Astrocyte (in vitro differentiated cells and primary cell): ENCODE data around the gene ARHGAP26. TPM values are rescaled to one million over a fixed set of nuclear protein-coding genes. Genes with fewer than 3 reads are reported as not detected.

Source experiments
- DNase-seq: peaks from one replicate; pipeline ENCODE4 v3.0.0-alpha.2; 2010; ENCODE audit warnings: low read depth
- FAIRE-seq: peaks from 2 replicates; lab custom pipeline; 2011; peaks lifted over from hg19 to GRCh38; lab: Jason Lieb, UNC
- H2AFZ ChIP-seq: 2 replicates; pipeline ENCODE4 v1.6.0; 2012; ENCODE audit warnings: low read depth, low read length, inconsistent platforms
- H3K27ac ChIP-seq: 2 replicates; pipeline ENCODE4 v1.5.1; 2011; ENCODE audit warnings: low read depth, low read length, inconsistent platforms
- H3K27me3 ChIP-seq: 2 replicates; pipeline ENCODE4 v1.6.0; 2011; ENCODE audit warnings: low read length, inconsistent platforms; ENCODE audit not compliant: insufficient read depth
- H3K36me3 ChIP-seq: 2 replicates; pipeline ENCODE4 v1.5.1; 2011; ENCODE audit warnings: low read length, inconsistent platforms; ENCODE audit not compliant: insufficient read depth
- H3K4me1 ChIP-seq: 2 replicates; pipeline ENCODE4 v1.5.1; 2011; ENCODE audit warnings: low read length, inconsistent platforms; ENCODE audit not compliant: insufficient read depth
- H3K4me2 ChIP-seq: 2 replicates; pipeline ENCODE4 v1.6.0; 2012; ENCODE audit warnings: low read length, inconsistent platforms
- H3K4me3 ChIP-seq: 2 replicates; pipeline ENCODE4 v1.5.1; 2011; ENCODE audit warnings: low read depth, mild to moderate bottlenecking, low read length, inconsistent platforms; ENCODE audit not compliant: insufficient read depth
- H3K79me2 ChIP-seq: 2 replicates; pipeline ENCODE4 v1.6.0; 2012; ENCODE audit warnings: mild to moderate bottlenecking, low read length, inconsistent platforms; ENCODE audit not compliant: insufficient read depth
- H3K9ac ChIP-seq: 2 replicates; pipeline ENCODE4 v1.6.0; 2012; ENCODE audit warnings: mild to moderate bottlenecking, low read length, inconsistent platforms
- H3K9me3 ChIP-seq: 2 replicates; pipeline ENCODE4 v1.5.1; 2012; ENCODE audit warnings: low read depth, mild to moderate bottlenecking, low read length, inconsistent platforms; ENCODE audit not compliant: insufficient read depth
- H4K20me1 ChIP-seq: 2 replicates; pipeline ENCODE4 v1.6.0; 2012; ENCODE audit warnings: low read length, inconsistent platforms; ENCODE audit not compliant: insufficient read depth
- H3K27ac Mint-ChIP-seq: one replicate; pipeline ENCODE4 v1.8.0; 2021; ENCODE audit warnings: mild to moderate bottlenecking, mixed read lengths; ENCODE audit not compliant: unreplicated experiment
- H3K27me3 Mint-ChIP-seq: one replicate; pipeline ENCODE4 v1.8.0; 2021; ENCODE audit warnings: low read depth, mixed read lengths; ENCODE audit not compliant: unreplicated experiment
- H3K36me3 Mint-ChIP-seq: one replicate; pipeline ENCODE4 v1.8.0; 2021; ENCODE audit warnings: low read depth, mixed read lengths; ENCODE audit not compliant: unreplicated experiment
- H3K4me1 Mint-ChIP-seq: one replicate; pipeline ENCODE4 v1.8.0; 2021; ENCODE audit warnings: low read depth, mixed read lengths; ENCODE audit not compliant: unreplicated experiment
- H3K4me3 Mint-ChIP-seq: one replicate; pipeline ENCODE4 v1.8.0; 2021; ENCODE audit warnings: mild to moderate bottlenecking, moderate library complexity, mixed read lengths; ENCODE audit not compliant: unreplicated experiment
- H3K9me3 Mint-ChIP-seq: one replicate; pipeline ENCODE4 v1.8.0; 2021; ENCODE audit warnings: mild to moderate bottlenecking, mixed read lengths; ENCODE audit not compliant: unreplicated experiment
- EZH2 ChIP-seq: IDR thresholded peaks from 2 replicates; pipeline ENCODE4 v1.6.1; 2012; ENCODE audit warnings: mild to moderate bottlenecking, low read length, inconsistent platforms; ENCODE audit not compliant: insufficient read depth
- total RNA-seq: library from RNA; stranded (reverse); gene quantifications from 2 replicates; pipeline ENCODE4 v1.2.1, GENCODE V29; 2021
- TF ChIP-seq, protein P1 (sequence below): IDR thresholded peaks from 2 replicates; pipeline ENCODE4 v1.5.1; 2011; ENCODE audit warnings: low read depth, mild to moderate bottlenecking, inconsistent platforms, low read length, moderate library complexity; ENCODE audit not compliant: insufficient read depth

The ARHGAP26 gene
- total RNA-seq, 1 donor from 2014 or later, result 5.6 TPM

DNA sequence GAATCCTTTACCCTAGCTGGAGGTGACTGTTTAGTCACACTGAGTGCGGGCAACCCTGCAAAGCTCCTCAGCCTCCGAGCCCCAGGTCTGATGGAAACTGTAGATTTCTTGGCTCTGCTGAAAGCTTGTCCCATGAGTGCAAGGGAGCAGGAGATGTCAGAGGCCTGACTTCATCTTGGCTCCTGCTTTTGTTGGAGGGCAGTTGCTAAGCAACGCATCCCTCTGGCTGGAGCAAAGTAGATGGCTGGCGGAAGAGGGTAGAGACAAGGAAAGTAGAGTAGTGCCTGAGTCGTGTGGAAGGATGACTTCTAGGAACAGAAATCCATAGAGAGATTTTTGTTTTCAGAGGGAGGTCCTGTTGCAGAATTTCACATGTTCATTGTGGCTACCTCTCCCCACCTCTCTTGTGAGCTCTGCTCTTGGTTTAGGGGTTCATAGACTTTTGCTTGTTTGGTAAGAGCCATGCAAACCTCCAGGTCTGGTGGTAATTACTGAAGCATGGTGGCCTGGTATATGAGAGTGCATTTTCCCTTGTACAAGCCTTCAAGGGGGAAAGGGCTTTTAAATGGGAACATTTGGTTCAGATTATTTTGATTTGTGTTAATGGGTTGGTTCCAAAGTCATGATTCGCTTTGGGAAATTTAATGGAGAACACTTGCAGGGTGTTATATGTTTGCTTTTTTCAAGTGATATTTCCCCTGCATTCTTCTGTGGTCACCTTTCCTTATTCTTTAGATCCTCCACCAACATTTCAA is 71.5 kb downstream of the ARHGAP26 start:
- Histone ChIP-seq H4K20me1 (no peaks in the 10 kb centered on the region), H3K36me3 (no peaks in the 10 kb centered on the region), H3K9me3 (no peaks in the 10 kb centered on the region), H3K9ac (no peak overlapping the region), H3K27me3 (peaks cover 2% of the 10 kb centered on the region), H3K4me3 (no peak overlapping the region), H3K79me2 (no peaks in the 10 kb centered on the region), H2AFZ (no peak overlapping the region), H3K27ac (no peak overlapping the region), H3K4me2 (no peak overlapping the region), H3K4me1 (no peaks in the 10 kb centered on the region)
- FAIRE-seq (no peak), DNase-seq (peak; percentile 53)
- Mint-ChIP-seq H3K27ac (peak overlapping the region; percentile 14), H3K9me3 (peaks cover 2% of the 10 kb centered on the region), H3K36me3 (no peaks in the 10 kb centered on the region), H3K27me3 (peaks cover 4% of the 10 kb centered on the region), H3K4me3 (peak overlapping the region; percentile 20), H3K4me1 (peaks cover 18% of the 10 kb centered on the region)
- no peak for TF ChIP-seq EZH2
- TF ChIP-seq, protein P1, sequence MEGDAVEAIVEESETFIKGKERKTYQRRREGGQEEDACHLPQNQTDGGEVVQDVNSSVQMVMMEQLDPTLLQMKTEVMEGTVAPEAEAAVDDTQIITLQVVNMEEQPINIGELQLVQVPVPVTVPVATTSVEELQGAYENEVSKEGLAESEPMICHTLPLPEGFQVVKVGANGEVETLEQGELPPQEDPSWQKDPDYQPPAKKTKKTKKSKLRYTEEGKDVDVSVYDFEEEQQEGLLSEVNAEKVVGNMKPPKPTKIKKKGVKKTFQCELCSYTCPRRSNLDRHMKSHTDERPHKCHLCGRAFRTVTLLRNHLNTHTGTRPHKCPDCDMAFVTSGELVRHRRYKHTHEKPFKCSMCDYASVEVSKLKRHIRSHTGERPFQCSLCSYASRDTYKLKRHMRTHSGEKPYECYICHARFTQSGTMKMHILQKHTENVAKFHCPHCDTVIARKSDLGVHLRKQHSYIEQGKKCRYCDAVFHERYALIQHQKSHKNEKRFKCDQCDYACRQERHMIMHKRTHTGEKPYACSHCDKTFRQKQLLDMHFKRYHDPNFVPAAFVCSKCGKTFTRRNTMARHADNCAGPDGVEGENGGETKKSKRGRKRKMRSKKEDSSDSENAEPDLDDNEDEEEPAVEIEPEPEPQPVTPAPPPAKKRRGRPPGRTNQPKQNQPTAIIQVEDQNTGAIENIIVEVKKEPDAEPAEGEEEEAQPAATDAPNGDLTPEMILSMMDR, result no peak

DNA sequence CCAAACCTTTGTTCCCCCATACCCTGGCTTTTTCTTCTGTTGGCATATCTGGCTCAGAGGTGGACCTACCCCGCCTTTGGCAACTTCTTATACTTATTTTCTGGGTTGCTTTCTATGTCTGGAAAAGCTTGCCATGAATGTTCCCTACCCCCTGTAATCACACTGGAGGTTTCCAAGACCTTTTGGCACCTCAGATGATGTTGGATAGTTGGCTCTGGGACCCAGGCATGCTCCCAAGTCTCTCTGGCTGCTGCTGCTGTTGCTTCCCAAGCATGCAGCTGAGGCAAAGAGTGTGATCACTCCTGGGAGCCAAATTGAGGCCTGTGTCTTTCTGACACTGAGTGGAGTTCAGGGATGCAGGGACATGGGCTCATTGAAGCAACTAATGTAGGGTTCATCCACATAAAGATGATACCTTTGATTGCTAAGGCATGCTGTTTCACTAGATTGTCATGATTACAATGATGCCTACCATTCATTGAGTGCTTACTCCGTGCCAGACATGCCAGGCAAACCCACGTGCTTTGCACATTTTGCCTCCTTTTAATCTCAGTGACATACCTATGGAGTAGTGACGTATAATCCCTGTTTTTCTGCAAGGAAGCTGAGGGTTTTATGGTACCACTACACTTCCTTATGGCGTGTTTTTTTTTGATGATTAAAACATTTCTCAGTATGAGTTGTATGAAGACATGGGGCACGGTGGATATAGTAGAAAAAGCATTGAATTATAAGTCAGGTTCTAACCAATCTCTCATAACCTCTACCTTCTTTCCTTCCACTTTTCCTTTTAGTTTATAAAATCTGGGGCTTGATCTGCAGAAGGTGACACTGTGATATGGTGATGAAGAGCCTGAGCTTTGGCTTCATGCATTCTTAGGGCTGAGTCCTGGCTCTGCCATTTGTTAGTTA is 73.1 kb downstream of the ARHGAP26 start:
- peaks cover 26% of the 10 kb centered on the region for H3K4me1 Mint-ChIP-seq
- no peak overlapping the region for H3K27ac Mint-ChIP-seq
- Histone ChIP-seq H3K27ac (no peak overlapping the region), H2AFZ (no peak overlapping the region), H4K20me1 (no peaks in the 10 kb centered on the region), H3K4me3 (no peak overlapping the region), H3K36me3 (no peaks in the 10 kb centered on the region), H3K9me3 (no peaks in the 10 kb centered on the region), H3K4me1 (peaks cover under 1% of the 10 kb centered on the region), H3K4me2 (no peak overlapping the region), H3K9ac (no peak overlapping the region), H3K27me3 (no peaks in the 10 kb centered on the region), H3K79me2 (no peaks in the 10 kb centered on the region)
- DNase-seq, result no peak
- H3K36me3 Mint-ChIP-seq, result no peaks in the 10 kb centered on the region
- H3K4me3 Mint-ChIP-seq, result no peak overlapping the region
- FAIRE-seq, result no peak
- H3K27me3 Mint-ChIP-seq, result no peaks in the 10 kb centered on the region
- H3K9me3 Mint-ChIP-seq, result peaks cover 2% of the 10 kb centered on the region
- no peak for TF ChIP-seq EZH2
- TF ChIP-seq, protein P1, result no peak
